Spleen (tissue), 7 donors: ENCODE measurements around the gene BTG4.

ENCODE experiments used
- POLR2AphosphoS5 ChIP-seq, 3 donors: sonication (generic); formaldehyde crosslinking; IDR thresholded peaks; one replicate each; pipeline ENCODE4 v1.5.1; 2017; ENCODE audit warnings: antibody characterized with exemption in 3 of 3
- TF ChIP-seq, protein P1 (sequence below), 11 experiments: fragments of 200-600 bp in 7 of 11; fragments of 450-650 bp in 4 of 11; sonication (generic) in 4 of 11; IDR thresholded peaks in 8 of 11; conservative IDR thresholded peaks in 3 of 11; 1 replicate in 7 of 11; 2 replicates in 4 of 11; pipeline versions ENCODE4 v1.4.0 to v1.8.0; 2016 to 2021; ENCODE audit warnings: antibody characterized with exemption in 11 of 11, inconsistent platforms in 4 of 11, mild to moderate bottlenecking in 1 of 11
- donor health status: DM: no; HTN: no; CAD: no; lungs with moderate emphysema.
- donor health status: DM: no; HTN: no; CAD: no.
- donor health status: DM: no; HTN: no; CAD: no.

DNA sequence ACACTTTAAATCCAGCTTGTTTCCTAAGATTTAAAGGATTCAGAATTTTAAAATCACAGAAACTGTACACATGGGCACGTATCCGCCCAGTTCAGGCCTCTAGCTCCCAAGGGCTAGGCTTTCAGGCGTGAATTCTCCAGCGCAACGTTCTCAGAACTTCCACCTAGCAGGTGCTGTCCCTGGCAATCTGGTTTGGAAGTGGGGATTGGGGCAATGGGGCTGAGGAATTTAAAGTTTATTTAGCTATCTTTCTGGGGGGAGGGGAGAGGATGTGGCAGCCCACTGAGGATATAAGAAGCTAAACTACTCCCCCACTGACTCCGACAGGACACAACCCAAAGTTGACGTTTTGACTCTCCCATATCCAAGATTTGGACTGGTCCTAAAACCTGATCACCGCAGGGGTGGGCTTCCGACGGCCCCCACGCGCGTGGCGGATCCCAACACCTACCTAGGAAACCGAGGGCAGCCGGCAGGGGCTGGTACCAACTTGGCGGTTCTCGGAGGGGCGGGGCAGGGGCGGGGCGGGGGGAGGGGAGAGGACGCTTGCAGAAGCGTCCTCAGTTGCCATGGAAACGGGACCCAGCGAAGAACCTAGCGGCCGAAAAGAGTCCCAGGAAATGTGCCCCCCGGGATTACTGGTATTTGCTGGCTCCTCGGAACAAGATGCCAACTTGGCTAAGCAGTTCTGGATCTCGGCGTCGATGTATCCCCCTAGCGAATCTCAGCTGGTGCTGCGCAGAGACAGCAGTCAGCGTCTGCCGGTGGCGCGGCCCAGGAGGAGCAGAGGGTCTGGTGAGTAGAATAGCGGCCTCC lies 2.2 kb upstream of the BTG4 start, which contains the start of gene HOATZ:
- TF ChIP-seq, protein P1, sequence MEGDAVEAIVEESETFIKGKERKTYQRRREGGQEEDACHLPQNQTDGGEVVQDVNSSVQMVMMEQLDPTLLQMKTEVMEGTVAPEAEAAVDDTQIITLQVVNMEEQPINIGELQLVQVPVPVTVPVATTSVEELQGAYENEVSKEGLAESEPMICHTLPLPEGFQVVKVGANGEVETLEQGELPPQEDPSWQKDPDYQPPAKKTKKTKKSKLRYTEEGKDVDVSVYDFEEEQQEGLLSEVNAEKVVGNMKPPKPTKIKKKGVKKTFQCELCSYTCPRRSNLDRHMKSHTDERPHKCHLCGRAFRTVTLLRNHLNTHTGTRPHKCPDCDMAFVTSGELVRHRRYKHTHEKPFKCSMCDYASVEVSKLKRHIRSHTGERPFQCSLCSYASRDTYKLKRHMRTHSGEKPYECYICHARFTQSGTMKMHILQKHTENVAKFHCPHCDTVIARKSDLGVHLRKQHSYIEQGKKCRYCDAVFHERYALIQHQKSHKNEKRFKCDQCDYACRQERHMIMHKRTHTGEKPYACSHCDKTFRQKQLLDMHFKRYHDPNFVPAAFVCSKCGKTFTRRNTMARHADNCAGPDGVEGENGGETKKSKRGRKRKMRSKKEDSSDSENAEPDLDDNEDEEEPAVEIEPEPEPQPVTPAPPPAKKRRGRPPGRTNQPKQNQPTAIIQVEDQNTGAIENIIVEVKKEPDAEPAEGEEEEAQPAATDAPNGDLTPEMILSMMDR (IDR thresholded peaks at IDR 0.05 in 8 of 11, conservative IDR thresholded peaks at IDR 0.05 in 3 of 11) = no peak
- TF ChIP-seq POLR2AphosphoS5 (IDR thresholded peaks at IDR 0.05) = no peak
